HG02798 (cell line): ENCODE results near the gene SCAF1.

Source experiments
- ATAC-seq: cut with Tn5 transposase; IDR thresholded peaks from one replicate; pipeline ENCODE4 v1.9.1; 2021; ENCODE audit warnings: mild to moderate bottlenecking; ENCODE audit not compliant: unreplicated experiment, poor library complexity

Gene SCAF1

GRCh38 chr19:49643466-49643865 lies 1.5 kb downstream of the SCAF1 start:
- ATAC-seq = no peak

GRCh38 chr19:49645592-49645991 lies 3.6 kb downstream of the SCAF1 start:
- no peak for ATAC-seq

GRCh38 chr19:49645995-49646394 lies 4.0 kb downstream of the SCAF1 start:
- ATAC-seq = no peak

- ATAC-seq = no peak
Measured at GRCh38 chr19:49646586-49646985, 4.6 kb downstream of the SCAF1 start.

- ATAC-seq = no peak
Measured at GRCh38 chr19:49651029-49651819, 9.2 kb downstream of the SCAF1 start.

GRCh38 chr19:49651820-49652550 lies 10.0 kb downstream of the SCAF1 start:
- ATAC-seq = no peak

- no peak for ATAC-seq
Measured at GRCh38 chr19:49652551-49653465, 10.8 kb downstream of the SCAF1 start.

- no peak for ATAC-seq
Measured at GRCh38 chr19:49653466-49653806, 11.4 kb downstream of the SCAF1 start.

- ATAC-seq = no peak
Measured at GRCh38 chr19:49654581-49654980, 12.6 kb downstream of the SCAF1 start.

GRCh38 chr19:49655570-49656455 lies 13.8 kb downstream of the SCAF1 start:
- no peak for ATAC-seq

- ATAC-seq = no peak
Measured at GRCh38 chr19:49656456-49657109, 14.6 kb downstream of the SCAF1 start.

- no peak for ATAC-seq
Measured at GRCh38 chr19:49657493-49658138, 15.6 kb downstream of the SCAF1 start.

GRCh38 chr19:49658139-49658517 lies 16.1 kb downstream of the SCAF1 start:
- no peak for ATAC-seq

GRCh38 chr19:49658566-49659442 lies 16.8 kb downstream of the SCAF1 start:
- no peak for ATAC-seq

GRCh38 chr19:49660338-49660961 lies 18.4 kb downstream of the SCAF1 start:
- ATAC-seq = no peak

- ATAC-seq = no peak
Measured at GRCh38 chr19:49662011-49662410, 20.0 kb downstream of the SCAF1 start.

- ATAC-seq = no peak
Measured at GRCh38 chr19:49663224-49663623, 21.2 kb downstream of the SCAF1 start.
